ENCODE data around the gene ADAP2.

GRCh38 chr17:30905742-30906100 lies 16.0 kb upstream of the ADAP2 start:
- TF ChIP-seq CTCF (IDR thresholded peaks at IDR 0.05), result no peak
- no peak for TF ChIP-seq POLR2AphosphoS5 (IDR thresholded peaks at IDR 0.05)

Data from stomach (tissue), 4 donors.